GM21723 (cell line): ENCODE data around the gene DHODH.

Experiments
- ATAC-seq: cut with Tn5 transposase; IDR thresholded peaks from one replicate; pipeline ENCODE4 v1.9.1; 2021; ENCODE audit warnings: mild to moderate bottlenecking, moderate library complexity; ENCODE audit not compliant: unreplicated experiment

The DHODH gene

DNA sequence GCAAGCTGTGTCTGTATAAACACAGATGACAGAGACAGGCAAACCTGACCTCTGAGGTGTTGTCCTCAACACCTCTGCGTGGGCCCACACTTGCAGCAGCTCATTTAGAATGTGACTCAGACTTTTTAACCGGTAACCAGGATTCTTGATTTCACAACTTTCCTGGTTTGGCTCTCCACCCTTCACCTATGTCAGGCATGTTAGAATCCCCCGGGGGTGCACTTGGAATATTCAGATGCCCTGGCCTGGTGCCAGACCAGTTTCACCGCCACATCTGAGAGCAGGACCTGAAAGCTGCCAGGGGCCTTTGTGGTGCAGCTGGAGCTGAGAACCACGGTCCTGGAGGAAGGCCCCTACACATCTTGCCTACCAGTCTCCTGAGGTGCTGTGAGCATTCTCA lies 4.8 kb downstream of the DHODH start:
- ATAC-seq = no peak

DNA sequence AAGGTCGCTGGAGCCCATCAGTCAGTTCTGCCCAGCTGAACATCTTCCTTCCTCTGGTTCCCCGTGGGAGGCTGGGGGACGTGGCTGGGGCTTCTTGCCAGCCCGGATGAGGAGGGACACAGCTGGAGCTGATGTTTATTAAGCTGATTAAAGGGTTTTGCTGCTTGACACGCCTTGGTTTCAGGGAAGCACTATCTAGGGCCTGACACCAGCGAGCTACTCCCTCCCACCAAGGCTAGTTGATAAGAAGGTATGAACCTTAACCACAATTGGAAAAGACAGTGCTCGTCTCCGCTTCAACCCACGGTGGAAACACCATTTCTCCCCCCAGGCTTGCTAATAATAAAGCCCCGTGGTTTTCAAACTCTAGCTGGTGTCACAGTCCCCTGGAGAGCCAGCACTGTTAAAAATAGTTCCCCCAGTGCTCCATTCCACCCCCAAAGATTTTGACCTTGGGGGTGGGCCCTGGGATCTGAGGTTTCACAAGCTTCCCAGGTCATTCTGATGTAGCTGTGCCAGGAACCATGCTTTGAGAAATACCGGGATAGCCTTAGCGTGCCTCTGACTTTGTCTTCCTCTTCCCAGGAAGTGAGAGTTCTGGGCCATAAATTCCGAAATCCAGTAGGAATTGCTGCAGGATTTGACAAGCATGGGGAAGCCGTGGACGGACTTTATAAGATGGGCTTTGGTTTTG lies 5.5 kb downstream of the DHODH start:
- ATAC-seq = no peak

DNA sequence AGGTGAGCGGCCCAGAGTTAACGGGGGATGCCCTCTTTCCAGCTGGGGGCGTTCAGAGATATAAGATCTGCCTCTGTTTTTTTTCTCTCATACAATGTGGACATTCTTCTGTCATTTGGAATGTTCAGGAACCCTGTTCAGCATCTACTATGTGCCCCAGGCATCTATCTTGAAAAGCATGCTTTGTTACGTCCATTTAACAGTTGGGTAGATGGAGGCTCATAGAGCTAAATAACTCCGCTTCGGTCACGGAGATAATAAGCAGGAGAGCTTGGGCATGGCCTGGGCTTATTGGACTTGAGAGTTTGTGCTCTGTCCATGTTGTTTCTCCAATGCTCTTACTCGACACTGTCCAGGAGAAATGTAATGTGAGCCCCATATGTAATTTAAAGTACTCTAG lies 6.1 kb downstream of the DHODH start:
- no peak for ATAC-seq

DNA sequence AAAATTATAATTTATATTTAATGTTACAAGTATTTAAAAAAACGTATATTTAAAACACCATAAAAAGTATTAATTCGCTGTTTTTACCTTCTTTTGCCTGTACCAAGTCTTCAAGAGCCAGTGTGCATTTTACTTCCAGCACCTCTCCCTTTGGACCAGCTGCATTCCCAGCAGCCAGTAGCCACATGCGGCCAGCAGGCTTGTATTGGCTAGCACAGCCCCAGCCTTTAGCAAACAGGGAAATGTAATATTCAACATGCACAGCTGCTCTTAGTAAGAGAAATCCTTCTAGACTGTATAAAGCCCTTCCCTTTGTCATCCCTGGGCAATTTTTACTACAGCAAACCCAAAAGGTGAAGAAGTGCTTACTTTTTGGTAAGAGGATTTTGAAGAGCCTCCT lies 6.6 kb downstream of the DHODH start:
- ATAC-seq = no peak

DNA sequence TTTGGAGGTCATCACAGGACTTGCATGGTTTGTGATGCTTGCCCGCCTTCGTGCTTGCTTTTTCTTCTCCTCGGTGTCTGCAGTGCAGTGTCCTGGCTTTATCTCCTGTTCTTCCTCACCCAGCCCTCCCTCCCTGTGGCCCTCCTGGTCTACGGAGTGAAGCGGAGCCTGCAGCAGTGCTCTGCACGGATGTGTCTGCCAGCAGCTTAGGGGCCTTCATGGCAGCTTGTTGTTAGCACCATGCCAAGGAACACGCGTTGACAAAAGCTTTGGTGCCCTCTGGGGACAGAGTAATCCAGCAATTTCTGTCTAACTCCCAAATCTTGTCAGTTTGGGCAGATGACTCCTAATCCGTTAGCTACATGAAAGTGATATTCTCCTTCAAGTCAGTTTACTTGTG lies 9.9 kb downstream of the DHODH start:
- no peak for ATAC-seq

DNA sequence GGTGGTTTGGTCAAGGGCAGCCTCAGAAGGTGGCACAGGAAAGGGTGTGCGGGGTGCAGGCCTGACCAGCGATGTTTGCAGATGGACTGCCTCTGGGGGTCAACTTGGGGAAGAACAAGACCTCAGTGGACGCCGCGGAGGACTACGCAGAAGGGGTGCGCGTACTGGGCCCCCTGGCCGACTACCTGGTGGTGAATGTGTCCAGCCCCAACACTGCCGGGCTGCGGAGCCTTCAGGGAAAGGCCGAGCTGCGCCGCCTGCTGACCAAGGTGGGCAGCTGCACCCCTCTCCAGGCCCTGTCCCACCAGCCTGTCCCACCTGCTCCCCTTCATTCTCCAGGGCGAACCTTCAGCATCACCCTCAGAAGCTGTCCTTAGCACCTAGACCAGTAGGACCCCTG lies 12.5 kb downstream of the DHODH start:
- no peak for ATAC-seq

DNA sequence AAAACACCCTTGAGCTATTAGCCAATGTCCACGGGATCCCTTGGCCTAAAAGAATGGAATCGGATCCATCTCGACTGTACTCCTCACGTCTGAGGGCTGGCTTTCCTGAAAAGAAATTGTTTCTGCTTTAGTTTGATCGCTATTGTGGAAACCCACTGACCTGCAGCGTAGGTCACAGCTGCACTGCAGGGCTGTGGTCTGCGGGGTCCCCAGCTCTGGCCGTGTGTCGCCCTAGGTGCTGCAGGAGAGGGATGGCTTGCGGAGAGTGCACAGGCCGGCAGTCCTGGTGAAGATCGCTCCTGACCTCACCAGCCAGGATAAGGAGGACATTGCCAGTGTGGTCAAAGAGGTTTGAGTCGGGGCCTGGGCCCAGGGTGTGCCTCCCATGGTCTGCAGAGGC lies 13.6 kb downstream of the DHODH start:
- ATAC-seq = no peak

DNA sequence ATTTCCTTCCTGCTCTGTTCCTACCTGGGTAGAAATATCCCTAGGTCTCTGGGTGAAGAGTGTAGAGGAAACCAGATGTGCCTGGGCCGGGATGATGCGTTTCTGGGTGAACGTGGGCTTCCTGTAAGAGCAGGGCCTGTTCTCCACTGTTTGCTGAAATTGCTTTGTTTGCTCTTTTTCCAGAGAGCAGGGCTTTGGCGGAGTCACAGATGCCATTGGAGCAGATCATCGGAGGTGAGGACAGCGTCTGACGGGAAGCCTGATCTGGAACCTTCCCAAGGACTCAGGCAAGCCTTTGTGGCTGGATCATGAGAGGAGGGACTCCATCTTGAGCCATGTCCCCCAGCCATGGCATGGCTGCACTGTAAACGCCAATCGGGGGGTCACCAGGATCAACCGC lies 15.4 kb downstream of the DHODH start:
- ATAC-seq = no peak

DNA sequence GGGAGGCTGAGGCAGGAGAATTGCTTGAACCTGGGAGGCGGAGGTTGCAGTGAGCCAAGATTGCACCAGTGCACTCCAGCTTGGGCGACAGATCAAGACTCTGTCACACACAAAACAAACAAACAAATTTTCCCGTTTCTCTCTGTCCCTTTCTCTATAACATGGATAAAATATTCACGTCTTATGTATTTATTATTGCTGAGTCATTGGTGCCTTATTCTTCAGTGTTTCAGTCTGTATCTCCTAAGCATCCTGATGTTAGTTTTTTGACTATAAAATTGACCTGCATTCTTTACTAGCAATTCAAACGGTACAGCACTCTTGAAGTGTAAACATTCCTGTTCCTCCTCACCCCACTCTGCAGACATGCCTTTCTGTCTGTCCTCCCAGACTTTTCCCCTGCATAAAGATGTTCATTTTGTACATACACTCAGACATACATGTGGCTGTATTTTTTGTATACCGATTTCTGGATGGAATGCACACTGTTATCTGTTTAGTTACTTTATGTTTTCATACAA lies 16.4 kb downstream of the DHODH start:
- ATAC-seq = no peak

DNA sequence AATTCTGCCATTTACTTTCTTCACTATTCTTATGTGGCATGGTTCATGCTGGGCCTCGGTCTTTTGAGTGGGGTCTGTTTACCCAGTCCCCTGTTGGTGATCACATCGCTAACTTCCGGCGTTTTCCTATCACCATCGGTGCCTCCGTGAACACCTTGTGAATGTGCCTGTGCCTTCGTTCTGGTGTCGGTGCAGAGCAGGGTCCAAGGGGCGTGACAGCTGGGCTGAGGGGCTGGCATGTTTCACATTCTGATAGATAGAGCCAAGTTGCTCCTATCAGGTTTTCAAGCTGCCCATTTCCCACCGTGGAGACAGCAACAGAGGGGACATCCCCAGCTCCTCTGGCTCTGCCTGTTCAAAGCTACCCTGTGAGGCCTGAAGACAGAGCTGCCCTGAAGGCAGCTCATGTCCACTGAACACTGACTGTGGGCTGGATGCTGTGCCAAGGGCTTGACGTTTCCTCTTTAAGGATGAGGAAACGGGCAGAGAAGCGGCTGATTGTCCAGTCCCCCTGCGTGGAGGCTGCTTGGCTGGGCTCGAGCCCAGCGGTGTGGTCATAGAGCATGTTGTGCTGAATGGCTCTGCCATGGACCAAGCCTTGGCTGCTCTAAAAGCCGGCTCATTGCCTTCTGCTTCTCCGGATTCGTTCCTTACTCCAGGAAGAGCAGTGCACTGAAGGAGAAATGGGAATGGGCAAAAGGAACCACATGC lies 17.0 kb downstream of the DHODH start:
- ATAC-seq = no peak

DNA sequence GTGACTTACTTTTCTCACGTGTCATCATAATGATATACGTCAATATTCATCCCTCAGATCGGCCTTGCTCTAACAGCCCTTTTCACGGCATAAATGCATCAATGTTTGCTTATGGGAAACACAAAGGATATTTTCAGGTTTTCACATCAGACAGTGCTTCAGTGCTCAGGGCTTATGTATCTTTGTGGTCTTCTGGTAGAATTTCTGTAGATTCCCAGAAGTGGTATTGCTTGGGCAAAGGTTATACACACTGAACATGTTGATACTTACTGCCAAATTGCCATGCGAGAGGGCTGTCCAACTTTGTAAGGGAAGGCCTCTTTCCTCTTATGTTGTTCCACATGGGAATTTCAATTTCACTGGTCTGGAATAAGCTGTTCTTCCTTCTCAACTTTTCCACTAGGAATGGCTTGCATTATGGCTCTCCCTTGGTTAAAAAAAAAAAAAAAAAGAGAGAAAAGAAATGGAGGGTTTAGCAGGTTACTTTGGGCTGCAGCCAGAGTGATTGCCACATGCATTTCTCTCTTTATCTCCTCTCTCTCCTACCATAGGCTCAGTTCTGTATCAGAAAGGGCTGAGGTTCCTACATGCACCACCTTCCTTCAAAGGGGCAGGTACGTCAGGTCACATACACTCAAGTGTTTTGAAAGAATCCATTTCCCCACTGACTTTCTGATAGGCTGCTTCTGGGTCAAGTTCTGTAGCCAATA lies 19.3 kb downstream of the DHODH start:
- ATAC-seq = no peak

DNA sequence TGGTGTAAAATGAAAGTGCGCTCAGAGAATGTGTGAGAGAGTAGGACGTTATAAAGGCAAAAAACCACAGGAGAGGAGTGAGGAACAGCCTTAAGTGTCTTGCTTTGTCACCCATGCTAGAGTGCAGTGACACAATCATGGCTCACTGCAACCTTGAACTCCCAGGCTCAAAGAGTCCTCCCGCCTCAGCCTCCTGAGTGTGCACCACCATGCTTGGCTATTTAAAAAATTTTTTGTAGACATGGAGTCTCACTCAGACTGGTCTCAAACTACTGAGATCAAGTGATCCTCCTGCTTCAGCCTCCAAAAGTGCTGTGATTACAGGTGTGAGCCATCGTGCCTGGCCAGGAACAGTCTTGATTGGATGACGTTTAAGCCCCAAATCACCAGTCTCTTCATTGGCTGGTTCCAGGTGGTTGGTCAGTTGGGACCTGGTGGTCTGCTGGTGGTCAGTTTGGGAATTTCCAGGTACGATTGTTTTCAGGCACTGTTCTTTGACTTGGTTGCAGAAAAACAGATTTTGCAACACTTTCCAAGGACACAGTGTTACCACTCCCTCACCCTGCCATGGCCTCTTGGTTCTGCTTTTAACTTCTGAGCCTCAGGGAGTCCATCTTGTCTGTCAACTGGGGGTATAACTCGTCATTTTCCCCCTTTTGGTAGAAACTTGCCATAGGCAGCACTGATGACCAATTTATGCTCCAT lies 21.2 kb downstream of the DHODH start:
- ATAC-seq = no peak

DNA sequence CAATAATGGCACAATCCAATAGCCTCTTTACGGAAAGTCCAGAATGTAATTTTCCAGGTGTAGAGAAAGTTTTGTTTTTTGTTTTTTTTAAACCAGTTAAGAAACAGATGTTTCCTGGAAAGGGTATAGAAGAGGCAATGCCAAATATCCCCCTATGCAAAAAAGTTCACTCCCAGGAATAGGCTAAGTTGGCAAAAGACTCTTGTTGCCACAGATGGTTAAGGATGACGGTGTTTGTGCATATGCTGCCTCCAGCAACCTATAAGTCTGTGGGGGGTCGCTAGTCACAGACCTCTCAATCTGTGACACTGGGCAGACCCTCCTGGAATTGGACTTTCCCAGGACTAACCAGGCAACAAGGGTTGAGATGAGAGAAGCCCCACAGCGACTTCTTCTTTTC lies 24.9 kb downstream of the DHODH start:
- ATAC-seq = no peak

DNA sequence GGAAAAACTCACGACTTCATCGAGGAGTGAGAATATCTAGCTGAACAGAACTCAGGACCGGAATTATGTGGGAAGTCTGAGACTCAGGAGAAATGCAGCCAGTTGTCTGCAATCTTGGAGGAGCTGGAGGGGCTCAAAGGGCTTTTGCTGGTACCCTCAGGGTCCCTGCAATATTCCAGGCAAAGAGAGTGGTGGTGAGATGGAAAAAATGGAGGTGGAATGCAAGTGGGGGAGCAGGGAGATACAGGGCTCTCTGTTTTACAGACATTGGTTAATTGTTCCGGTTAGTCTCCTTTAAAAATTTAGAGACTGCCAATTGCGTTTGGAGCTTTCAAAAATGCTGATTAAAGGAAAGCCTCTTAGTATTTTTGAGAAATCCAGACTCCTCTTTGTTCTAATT lies 27.6 kb downstream of the DHODH start:
- no peak for ATAC-seq

DNA sequence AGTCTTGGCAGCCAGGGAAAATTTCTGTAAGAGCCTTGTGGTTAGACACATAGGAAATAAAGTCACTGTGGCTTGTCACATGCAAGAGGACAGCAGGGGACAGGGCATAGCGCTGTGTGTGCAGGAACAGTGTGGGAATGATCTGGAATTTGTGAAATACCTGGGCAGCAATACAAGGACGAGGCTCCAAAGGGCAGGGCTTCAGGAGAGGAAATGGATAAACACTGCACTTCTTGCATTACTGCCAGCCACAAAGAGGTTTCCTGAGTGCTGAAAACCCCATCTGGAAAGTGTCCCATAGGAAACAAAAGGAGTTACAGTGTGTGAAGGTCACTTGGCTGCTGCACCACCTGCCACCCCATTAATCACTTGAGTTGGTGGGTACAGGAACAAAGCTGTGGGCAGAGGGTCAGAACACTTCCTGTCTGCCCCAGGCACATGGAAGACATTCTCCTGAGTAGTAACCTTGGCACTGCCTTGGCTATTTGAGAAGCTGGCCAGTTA lies 33.7 kb downstream of the DHODH start:
- no peak for ATAC-seq

DNA sequence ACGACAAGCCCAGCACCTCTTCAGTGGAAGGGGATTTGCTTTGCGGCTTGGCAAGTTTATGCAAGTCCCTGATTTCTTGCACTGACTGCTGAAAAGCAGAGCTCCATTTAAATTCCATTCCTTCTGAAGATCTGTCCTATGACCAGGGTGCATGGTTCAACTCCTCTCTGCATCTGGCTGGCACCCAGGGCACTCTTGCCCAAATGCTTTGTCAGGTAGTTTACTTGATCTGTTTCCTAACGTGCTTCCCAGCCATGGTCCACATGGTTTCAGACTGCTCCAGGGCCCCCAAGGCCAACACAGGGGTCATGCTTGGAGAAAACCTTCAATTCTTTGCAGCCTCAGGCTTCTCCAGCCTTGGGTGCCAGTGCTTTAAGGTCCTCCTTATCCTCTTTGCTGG lies 34.5 kb downstream of the DHODH start:
- ATAC-seq = no peak

DNA sequence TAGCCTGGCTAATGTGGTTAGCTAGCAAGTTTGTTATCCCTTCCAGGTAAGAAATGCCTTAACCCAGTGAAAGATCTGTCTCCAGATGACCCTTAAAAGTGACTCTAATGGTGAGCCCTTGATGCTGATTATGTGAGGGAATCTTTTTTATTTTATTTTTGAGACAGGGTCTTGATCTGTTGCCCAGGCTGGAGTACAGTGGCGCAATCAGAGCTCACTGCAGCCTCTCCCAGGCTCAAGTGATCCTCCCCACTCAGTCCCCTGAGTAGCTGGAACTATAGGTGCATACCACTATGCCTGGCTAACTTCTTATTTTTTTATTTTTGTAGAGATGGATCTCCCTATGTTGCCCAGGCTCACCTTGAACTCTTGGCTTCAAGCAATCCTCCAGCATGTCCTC lies 35.0 kb downstream of the DHODH start:
- no peak for ATAC-seq

DNA sequence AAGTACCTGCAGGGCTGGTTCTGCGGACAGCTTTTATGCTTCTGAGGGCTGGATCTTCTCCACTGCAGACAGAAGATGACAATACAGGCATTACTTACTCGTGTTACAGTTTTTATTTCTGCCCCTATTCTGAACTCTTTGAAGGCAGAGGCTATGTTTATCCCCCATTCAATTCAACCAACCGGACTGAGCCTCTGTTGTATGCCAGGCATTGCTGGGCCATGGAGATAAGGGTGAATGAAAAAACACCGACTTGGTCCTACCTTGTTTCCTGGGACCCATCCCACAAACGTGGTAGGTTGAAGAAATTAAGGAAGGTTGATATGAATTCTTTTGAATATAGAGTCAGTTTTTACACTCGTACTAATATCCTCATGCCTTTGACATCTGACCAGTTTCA lies 35.8 kb downstream of the DHODH start:
- ATAC-seq = no peak

DNA sequence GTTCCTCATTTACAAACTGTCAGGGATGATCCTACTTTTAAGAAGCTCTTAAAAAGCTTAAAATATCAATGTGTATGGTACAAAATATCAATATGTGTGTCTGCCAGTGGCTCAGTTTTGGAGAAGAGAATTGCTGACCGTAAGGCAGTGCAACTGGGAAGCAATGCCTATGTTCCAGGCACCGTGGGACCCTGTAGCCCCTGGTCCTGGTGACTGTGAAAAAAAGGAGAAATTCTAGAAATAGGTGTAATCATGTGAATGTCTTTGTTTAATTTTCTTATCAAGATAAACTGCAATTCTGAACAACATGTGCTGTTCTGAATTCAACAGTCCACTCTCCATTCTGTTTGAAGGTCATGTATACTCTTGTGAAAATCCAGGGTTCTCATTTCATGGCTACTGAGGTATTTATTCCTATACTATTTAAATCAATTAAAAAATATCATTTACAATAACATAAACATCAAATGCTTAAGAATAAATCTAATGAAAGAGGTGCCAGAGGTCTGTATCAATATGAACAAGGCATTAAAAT lies 36.3 kb downstream of the DHODH start:
- no peak for ATAC-seq

DNA sequence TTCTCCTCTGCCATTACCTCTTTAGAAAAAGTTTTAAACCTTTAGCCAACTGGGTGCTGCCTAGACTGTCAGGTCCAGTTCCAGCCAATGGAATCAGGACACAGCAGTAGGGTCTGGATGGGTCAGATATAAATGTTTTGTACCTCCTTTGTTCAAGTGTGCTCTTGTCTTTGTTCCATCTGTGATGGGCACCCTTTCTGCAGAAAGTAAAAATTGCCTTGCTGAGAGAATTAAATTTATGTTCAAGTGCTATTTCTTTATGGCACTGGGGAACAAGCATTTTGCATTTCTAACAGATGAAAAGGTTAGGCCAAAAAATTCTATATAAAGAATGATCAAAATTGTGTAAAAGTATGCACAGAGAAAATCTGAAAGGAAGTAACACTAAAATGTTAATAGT lies 40.6 kb downstream of the DHODH start:
- ATAC-seq = no peak
